Muscle layer of colon (tissue), 2 donors: ENCODE data around the gene PTPRC.
"Not testable (repeated sequence)": the region's sequence is repeated elsewhere in the genome, so short reads cannot be mapped to it uniquely, and the experiment has no call there.

ENCODE experiments used
- H3K27ac ChIP-seq: one replicate; pipeline ENCODE4 v1.7.0; 2013; ENCODE audit warnings: low read depth, mild to moderate bottlenecking, low read length, moderate library complexity
- H3K27me3 ChIP-seq, 2 donors: one replicate each; pipeline ENCODE4 v1.7.0; 2013; ENCODE audit warnings: low read length in 2 of 2, mild to moderate bottlenecking in 2 of 2; ENCODE audit not compliant: insufficient read depth in 2 of 2, control insufficient read depth in 1 of 2
- H3K36me3 ChIP-seq: one replicate; pipeline ENCODE4 v1.7.0; 2013; ENCODE audit warnings: mild to moderate bottlenecking, low read length; ENCODE audit not compliant: insufficient read depth
- H3K4me1 ChIP-seq: one replicate; pipeline ENCODE4 v1.7.0; 2013; ENCODE audit warnings: mild to moderate bottlenecking, low read length; ENCODE audit not compliant: insufficient read depth
- H3K4me3 ChIP-seq, 2 donors: one replicate each; pipeline ENCODE4 v1.7.0; 2013; ENCODE audit warnings: low read length in 2 of 2, low read depth in 1 of 2, mild to moderate bottlenecking in 1 of 2, moderate library complexity in 1 of 2
- H3K9ac ChIP-seq: one replicate; pipeline ENCODE4 v1.7.0; 2013; ENCODE audit warnings: low read length
- H3K9me3 ChIP-seq: one replicate; pipeline ENCODE4 v1.7.0; 2013; ENCODE audit warnings: mild to moderate bottlenecking, low read length
- donor health status: abdominal sarcoma.
- donor health status: Adenocarcinoma of cecum.

PTPRC gene

DNA sequence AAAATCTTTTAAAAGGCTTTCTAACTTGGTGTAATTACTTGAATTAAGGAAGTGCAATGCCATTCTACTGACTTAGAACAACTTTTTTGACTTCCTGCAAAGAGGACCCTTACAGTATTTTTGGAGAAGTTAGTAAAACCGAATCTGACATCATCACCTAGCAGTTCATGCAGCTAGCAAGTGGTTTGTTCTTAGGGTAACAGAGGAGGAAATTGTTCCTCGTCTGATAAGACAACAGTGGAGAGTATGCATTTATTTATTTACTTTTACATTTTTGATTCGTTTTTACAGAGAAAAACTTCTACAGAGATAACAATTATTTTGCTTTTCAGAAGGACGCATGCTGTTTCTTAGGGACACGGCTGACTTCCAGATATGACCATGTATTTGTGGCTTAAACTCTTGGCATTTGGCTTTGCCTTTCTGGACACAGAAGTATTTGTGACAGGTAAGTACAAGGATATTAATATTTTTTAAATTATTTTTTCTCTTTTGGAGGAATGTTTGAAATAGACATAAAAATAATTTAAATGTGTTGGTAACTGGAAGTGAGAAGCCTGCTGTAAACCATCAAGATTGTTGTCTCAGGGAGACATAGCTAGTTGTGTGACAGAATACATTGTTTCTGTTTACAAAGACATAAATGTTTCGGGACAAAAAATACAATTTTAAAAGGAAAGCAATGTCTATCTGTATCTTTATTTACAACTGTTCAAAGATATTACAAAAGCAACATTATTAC lies at the start of gene PTPRC:
Gene PTPRC, plus strand, starts transcription at position 147 of the 742 bp plus-strand sequence. Its CDS starts 229 bp downstream, at position 376.
- Histone ChIP-seq H3K9ac (no peak within 1 kb of the TSS), H3K9me3 (no peaks in the 10 kb centered on the region), H3K27ac (no peak within 1 kb of the TSS), H3K27me3 (no peaks in the 10 kb centered on the region), H3K36me3 (no peaks in the 10 kb centered on the region), H3K4me3 (no peak within 1 kb of the TSS), H3K4me1 (no peaks in the 10 kb centered on the region)

- no peaks in the 10 kb centered on the region for H3K4me1 ChIP-seq
- H3K9me3 ChIP-seq, result no peaks in the 10 kb centered on the region
- H3K4me3 ChIP-seq, result no peak overlapping the region
- H3K27ac ChIP-seq, result no peak overlapping the region
- H3K27me3 ChIP-seq, result no peaks in the 10 kb centered on the region
- no peak overlapping the region for H3K9ac ChIP-seq
- H3K36me3 ChIP-seq, result no peaks in the 10 kb centered on the region
Observed at GRCh38 chr1:198590454-198590853, 48.4 kb upstream of the PTPRC start.

DNA sequence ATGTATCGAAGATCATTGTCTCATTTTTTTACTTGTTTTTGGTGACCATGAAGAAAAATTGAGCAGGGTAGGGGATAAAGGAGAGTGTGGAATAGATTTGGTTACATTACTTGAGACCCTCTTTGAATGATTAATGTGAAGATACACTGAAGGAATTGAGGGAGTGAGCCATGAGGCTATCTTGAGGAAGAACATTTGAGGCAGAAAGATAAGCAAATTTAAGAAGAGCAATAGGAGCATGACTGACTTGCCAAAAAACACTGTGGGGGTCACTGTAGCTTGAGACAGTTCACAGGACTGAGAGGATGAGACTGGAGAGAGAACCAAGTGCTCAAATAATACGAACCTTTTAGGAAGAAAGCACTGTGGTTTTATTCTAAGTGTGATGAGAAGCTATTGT lies 43.1 kb upstream of the PTPRC start:
- H3K4me1 ChIP-seq, result no peaks in the 10 kb centered on the region
- no peaks in the 10 kb centered on the region for H3K36me3 ChIP-seq
- no peak overlapping the region for H3K4me3 ChIP-seq
- H3K9me3 ChIP-seq, result no peaks in the 10 kb centered on the region
- H3K27ac ChIP-seq, result no peak overlapping the region
- no peaks in the 10 kb centered on the region for H3K27me3 ChIP-seq
- H3K9ac ChIP-seq, result no peak overlapping the region

- no peaks in the 10 kb centered on the region for H3K36me3 ChIP-seq
- no peaks in the 10 kb centered on the region for H3K9me3 ChIP-seq
- H3K4me3 ChIP-seq, result no peak overlapping the region
- no peak overlapping the region for H3K27ac ChIP-seq
- H3K27me3 ChIP-seq, result no peaks in the 10 kb centered on the region
- H3K9ac ChIP-seq, result no peak overlapping the region
- H3K4me1 ChIP-seq, result no peaks in the 10 kb centered on the region
Observed at GRCh38 chr1:198597690-198598430, 41.0 kb upstream of the PTPRC start.

- Histone ChIP-seq H3K9me3 (no peaks in the 10 kb centered on the region), H3K36me3 (no peaks in the 10 kb centered on the region), H3K27me3 (no peaks in the 10 kb centered on the region), H3K27ac (no peak overlapping the region), H3K9ac (no peak overlapping the region), H3K4me3 (no peak overlapping the region), H3K4me1 (no peaks in the 10 kb centered on the region)
Observed at GRCh38 chr1:198598796-198599321, 40.0 kb upstream of the PTPRC start.

DNA sequence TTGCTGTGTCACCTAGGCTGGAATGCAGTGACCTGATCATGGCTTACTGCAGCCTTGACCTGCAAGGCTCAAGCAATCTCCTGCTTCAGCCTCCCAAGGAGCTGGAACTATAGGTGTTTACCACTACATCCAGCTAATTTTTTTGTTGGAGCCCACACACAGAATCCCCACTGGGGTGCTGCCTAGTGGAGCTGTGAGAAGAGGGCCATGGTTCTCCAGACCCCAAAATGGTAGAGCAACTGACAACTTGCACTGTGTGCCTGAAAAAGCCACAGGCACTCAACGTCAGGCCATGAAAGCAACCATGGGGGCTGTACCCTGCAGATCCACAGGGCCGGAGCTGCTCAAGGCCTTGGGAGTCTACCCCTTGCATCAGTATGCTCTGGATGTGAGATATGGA lies 39.1 kb upstream of the PTPRC start:
- Histone ChIP-seq H3K9ac (no peak overlapping the region), H3K36me3 (no peaks in the 10 kb centered on the region), H3K27me3 (no peaks in the 10 kb centered on the region), H3K4me3 (no peak overlapping the region), H3K4me1 (no peaks in the 10 kb centered on the region), H3K9me3 (no peaks in the 10 kb centered on the region), H3K27ac (no peak overlapping the region)

DNA sequence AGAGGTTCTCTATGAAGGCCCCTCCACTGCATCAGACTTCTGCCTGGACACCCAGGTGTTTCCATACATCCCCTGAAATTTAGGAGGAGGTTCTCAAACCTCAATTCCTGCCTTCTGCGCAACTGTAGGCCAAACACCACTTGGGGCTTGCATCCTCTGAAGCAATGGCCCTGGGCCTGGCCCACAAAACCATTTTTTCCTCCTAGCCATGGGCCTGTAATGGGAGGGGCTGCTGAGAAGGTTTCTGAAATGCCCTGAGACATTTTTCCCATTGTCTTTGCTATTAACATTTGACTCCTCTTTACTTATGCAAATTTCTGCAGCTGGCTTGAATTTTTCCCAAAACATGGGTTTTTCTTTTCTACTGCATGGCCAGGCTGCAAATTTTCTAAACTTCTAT lies 37.9 kb upstream of the PTPRC start:
- Histone ChIP-seq H3K27ac (no peak overlapping the region), H3K9ac (no peak overlapping the region), H3K36me3 (no peaks in the 10 kb centered on the region), H3K27me3 (no peaks in the 10 kb centered on the region), H3K4me1 (no peaks in the 10 kb centered on the region), H3K4me3 (no peak overlapping the region), H3K9me3 (no peaks in the 10 kb centered on the region)

DNA sequence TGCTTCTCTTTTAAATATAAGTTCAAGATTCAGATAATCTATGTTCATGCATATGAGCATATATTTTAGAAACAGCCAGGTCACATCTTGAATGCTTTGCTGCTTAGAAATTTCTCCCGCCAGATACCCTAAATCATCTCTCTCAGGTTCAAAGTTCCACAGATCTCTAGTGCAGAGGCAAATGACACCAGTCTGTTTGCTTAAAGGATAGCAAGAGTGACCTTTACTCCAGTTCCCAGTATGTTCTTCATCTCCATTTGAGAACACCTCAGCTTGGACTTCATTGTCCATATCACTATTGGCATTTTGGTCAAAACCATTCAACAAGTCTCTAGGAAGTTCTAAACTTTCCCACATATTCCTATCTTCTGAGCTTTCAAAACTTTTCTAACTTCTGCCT lies 37.5 kb upstream of the PTPRC start:
- H3K9me3 ChIP-seq, H3K36me3 ChIP-seq, H3K4me1 ChIP-seq, H3K4me3 ChIP-seq, H3K9ac ChIP-seq, H3K27ac ChIP-seq, H3K27me3 ChIP-seq: not testable (repeated sequence)

GRCh38 chr1:198601936-198602889 lies 36.6 kb upstream of the PTPRC start:
- Histone ChIP-seq H3K9ac (no peak overlapping the region), H3K9me3 (no peaks in the 10 kb centered on the region), H3K4me3 (no peak overlapping the region), H3K27ac (no peak overlapping the region), H3K36me3 (no peaks in the 10 kb centered on the region), H3K4me1 (no peaks in the 10 kb centered on the region), H3K27me3 (no peaks in the 10 kb centered on the region)

GRCh38 chr1:198604975-198605374 lies 33.9 kb upstream of the PTPRC start:
- H3K27me3 ChIP-seq, result no peaks in the 10 kb centered on the region
- H3K27ac ChIP-seq, result no peak overlapping the region
- H3K4me3 ChIP-seq, result no peak overlapping the region
- H3K9ac ChIP-seq, result no peak overlapping the region
- H3K9me3 ChIP-seq, result no peaks in the 10 kb centered on the region
- no peaks in the 10 kb centered on the region for H3K4me1 ChIP-seq
- no peaks in the 10 kb centered on the region for H3K36me3 ChIP-seq

- H3K4me1 ChIP-seq, result no peaks in the 10 kb centered on the region
- no peak overlapping the region for H3K9ac ChIP-seq
- H3K27ac ChIP-seq, result no peak overlapping the region
- H3K27me3 ChIP-seq, result no peaks in the 10 kb centered on the region
- no peaks in the 10 kb centered on the region for H3K36me3 ChIP-seq
- H3K4me3 ChIP-seq, result no peak overlapping the region
- H3K9me3 ChIP-seq, result no peaks in the 10 kb centered on the region
Observed at GRCh38 chr1:198605406-198605805, 33.4 kb upstream of the PTPRC start.
